Sigmoid colon (tissue), 7 donors: Measurements from ENCODE around the gene CDH23. TPM values are rescaled to one million over a fixed set of nuclear protein-coding genes. Genes with fewer than 3 reads are reported as not detected.

Source experiments
- DNase-seq: peaks from one replicate; pipeline ENCODE4 v3.0.0-alpha.2; 2019
- H3K27ac ChIP-seq, 4 donors: fragments of 200-600 bp; sonication (generic); one replicate each; pipeline ENCODE4 v1.5.1; 2016 to 2019; ENCODE audit warnings: mild to moderate bottlenecking in 1 of 4
- H3K27me3 ChIP-seq, 3 donors: fragments of 200-600 bp; sonication (generic); one replicate each; pipeline ENCODE4 v1.5.1; 2019; ENCODE audit warnings: mild to moderate bottlenecking in 1 of 3
- H3K36me3 ChIP-seq, 4 donors: fragments of 200-600 bp; sonication (generic); one replicate each; pipeline ENCODE4 v1.5.1; 2016 to 2019
- H3K4me1 ChIP-seq, 4 donors: fragments of 200-600 bp; sonication (generic); one replicate each; pipeline ENCODE4 v1.5.1; 2017 to 2019
- H3K4me3 ChIP-seq, 4 donors: fragments of 200-600 bp; sonication (generic); one replicate each; pipeline ENCODE4 v1.5.1; 2017 to 2019; ENCODE audit warnings: mild to moderate bottlenecking in 2 of 4, moderate library complexity in 1 of 4
- H3K9me3 ChIP-seq, 4 donors: fragments of 200-600 bp in 3 of 4; sonication (generic) in 3 of 4; one replicate each; pipeline versions ENCODE4 v1.5.1 to v1.6.1; 2013 to 2019
- EP300 ChIP-seq, 4 donors: sonication (generic); formaldehyde crosslinking; IDR thresholded peaks; one replicate each; pipeline ENCODE4 v1.6.1; 2017; ENCODE audit warnings: antibody characterized with exemption in 4 of 4
- POLR2A ChIP-seq, 2 donors: fragments of 450-650 bp; IDR thresholded peaks; one replicate each; pipeline ENCODE4 v1.6.1; 2016; ENCODE audit warnings: antibody characterized with exemption in 2 of 2, mild to moderate bottlenecking in 2 of 2, moderate library complexity in 2 of 2
- POLR2AphosphoS5 ChIP-seq, 4 donors: sonication (generic); formaldehyde crosslinking; IDR thresholded peaks; one replicate each; pipeline ENCODE4 v1.6.1; 2017; ENCODE audit warnings: antibody characterized with exemption in 4 of 4
- WGBS, 2 donors: extraction: QIAGEN DNeasy Blood & Tissue Kit; methylation state at CpG; one replicate each; pipeline ENCODE4 v1.1.7; 2013; 5-methylcytosine and 5-hydroxymethylcytosine counted together
- intact Hi-C: fragments of 100-400 bp; cut with DNase I; formaldehyde crosslinking; loops from one replicate; pipeline ENCODE4 v1.15.1; 2023
- polyA plus RNA-seq, 3 donors: library from polyadenylated mRNA; stranded (reverse); fragments of 200-250 nt; gene quantifications; one replicate each; pipeline ENCODE4 v1.2.3, GENCODE V29; 2013
- total RNA-seq, 4 donors: library from RNA; depleted of rRNA; stranded (reverse); fragments of >200 nt; gene quantifications; one replicate each; pipeline ENCODE4 v1.1.0, GENCODE V29; 2016
- TF ChIP-seq, protein P1 (sequence below), 4 experiments: fragments of 450-650 bp in 3 of 4; fragments of 200-600 bp in 1 of 4; IDR thresholded peaks; one replicate each; pipeline ENCODE4 v1.5.1; 2016 to 2019; ENCODE audit warnings: antibody characterized with exemption in 4 of 4, mild to moderate bottlenecking in 3 of 4, moderate library complexity in 2 of 4
- donor health status: healthy with polysubstance abuse.
- donor health status: Bipolar disorder and iron deficiency.
- donor health status: healthy.

CDH23 gene
- total and polyA plus RNA-seq, 7 donors, result 1.5 to 7.2 (median 3.0) TPM

DNA sequence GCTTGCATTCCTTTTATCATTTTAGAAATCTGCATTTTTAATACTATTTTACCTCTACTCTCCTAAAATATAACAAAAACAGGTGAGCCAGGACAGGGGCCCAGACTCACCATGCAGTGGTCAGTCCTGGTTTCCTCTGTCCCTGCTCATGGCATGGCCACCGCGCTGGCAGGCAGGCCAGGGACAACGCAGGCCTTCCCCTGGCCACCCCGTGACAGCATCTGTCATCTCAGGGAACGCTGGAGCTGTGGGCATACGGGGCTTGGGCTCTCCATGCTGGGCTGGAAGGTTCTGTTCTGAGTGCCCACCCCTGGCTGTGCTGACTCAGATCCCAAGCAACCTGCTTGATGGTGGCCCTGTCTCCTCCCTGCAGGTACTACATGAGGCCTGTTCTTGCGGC, 35.1 kb upstream of the CDH23 start:
- no peaks in the 10 kb centered on the region for H3K4me1 ChIP-seq
- H3K9me3 ChIP-seq, result no peaks in the 10 kb centered on the region
- intact Hi-C loops, result no loop called here
- TF ChIP-seq POLR2A (IDR thresholded peaks at IDR 0.05), result no peak
- no peak for TF ChIP-seq EP300 (IDR thresholded peaks at IDR 0.05)
- TF ChIP-seq, protein P1, sequence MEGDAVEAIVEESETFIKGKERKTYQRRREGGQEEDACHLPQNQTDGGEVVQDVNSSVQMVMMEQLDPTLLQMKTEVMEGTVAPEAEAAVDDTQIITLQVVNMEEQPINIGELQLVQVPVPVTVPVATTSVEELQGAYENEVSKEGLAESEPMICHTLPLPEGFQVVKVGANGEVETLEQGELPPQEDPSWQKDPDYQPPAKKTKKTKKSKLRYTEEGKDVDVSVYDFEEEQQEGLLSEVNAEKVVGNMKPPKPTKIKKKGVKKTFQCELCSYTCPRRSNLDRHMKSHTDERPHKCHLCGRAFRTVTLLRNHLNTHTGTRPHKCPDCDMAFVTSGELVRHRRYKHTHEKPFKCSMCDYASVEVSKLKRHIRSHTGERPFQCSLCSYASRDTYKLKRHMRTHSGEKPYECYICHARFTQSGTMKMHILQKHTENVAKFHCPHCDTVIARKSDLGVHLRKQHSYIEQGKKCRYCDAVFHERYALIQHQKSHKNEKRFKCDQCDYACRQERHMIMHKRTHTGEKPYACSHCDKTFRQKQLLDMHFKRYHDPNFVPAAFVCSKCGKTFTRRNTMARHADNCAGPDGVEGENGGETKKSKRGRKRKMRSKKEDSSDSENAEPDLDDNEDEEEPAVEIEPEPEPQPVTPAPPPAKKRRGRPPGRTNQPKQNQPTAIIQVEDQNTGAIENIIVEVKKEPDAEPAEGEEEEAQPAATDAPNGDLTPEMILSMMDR (IDR thresholded peaks at IDR 0.05), result no peak
- TF ChIP-seq POLR2AphosphoS5 (IDR thresholded peaks at IDR 0.05), result no peak
- no peak overlapping the region for H3K27ac ChIP-seq
- H3K4me3 ChIP-seq, result no peak overlapping the region
- no peak for DNase-seq
- H3K36me3 ChIP-seq, result peaks cover 0 to 36% (median 8%) of the 10 kb centered on the region in 4 donors
- 95 to 96% methylated on average over 7 of the region's 7 CpGs for WGBS, 2 donors
- H3K27me3 ChIP-seq, result no peaks in the 10 kb centered on the region

DNA sequence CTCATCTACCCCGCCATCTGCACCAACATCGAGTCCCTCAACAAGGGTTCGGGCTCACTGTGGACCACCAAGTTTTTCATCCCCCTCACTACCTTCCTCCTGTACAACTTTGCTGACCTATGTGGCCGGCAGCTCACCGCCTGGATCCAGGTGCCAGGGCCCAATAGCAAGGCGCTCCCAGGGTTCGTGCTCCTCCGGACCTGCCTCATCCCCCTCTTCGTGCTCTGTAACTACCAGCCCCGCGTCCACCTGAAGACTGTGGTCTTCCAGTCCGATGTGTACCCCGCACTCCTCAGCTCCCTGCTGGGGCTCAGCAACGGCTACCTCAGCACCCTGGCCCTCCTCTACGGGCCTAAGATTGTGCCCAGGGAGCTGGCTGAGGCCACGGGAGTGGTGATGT, 34.6 kb upstream of the CDH23 start:
- H3K36me3 ChIP-seq, result peaks cover 0 to 31% (median 5%) of the 10 kb centered on the region in 4 donors
- H3K4me1 ChIP-seq, result no peaks in the 10 kb centered on the region
- TF ChIP-seq, protein P1 (IDR thresholded peaks at IDR 0.05), result no peak
- no peak for TF ChIP-seq POLR2A (IDR thresholded peaks at IDR 0.05)
- TF ChIP-seq EP300 (IDR thresholded peaks at IDR 0.05), result no peak
- no peak for TF ChIP-seq POLR2AphosphoS5 (IDR thresholded peaks at IDR 0.05)
- no peaks in the 10 kb centered on the region for H3K27me3 ChIP-seq
- intact Hi-C loops, result no loop called here
- H3K4me3 ChIP-seq, result no peak overlapping the region
- no peak for DNase-seq
- H3K27ac ChIP-seq, result no peak overlapping the region
- 96% methylated on average over 16 of the region's 16 CpGs for WGBS, 2 donors
- H3K9me3 ChIP-seq, result no peaks in the 10 kb centered on the region

GRCh38 chr10:71363936-71364335, 32.8 kb upstream of the CDH23 start:
- H3K27ac ChIP-seq, result no peak overlapping the region
- no peak for DNase-seq
- H3K36me3 ChIP-seq, result peaks cover 0 to 26% (median 5%) of the 10 kb centered on the region in 4 donors
- H3K27me3 ChIP-seq, result no peaks in the 10 kb centered on the region
- H3K9me3 ChIP-seq, result no peaks in the 10 kb centered on the region
- intact Hi-C loops, result no loop called here
- TF ChIP-seq POLR2AphosphoS5 (IDR thresholded peaks at IDR 0.05), result no peak
- no peak for TF ChIP-seq POLR2A (IDR thresholded peaks at IDR 0.05)
- TF ChIP-seq, protein P1 (IDR thresholded peaks at IDR 0.05), result no peak
- TF ChIP-seq EP300 (IDR thresholded peaks at IDR 0.05), result no peak
- H3K4me1 ChIP-seq, result no peaks in the 10 kb centered on the region
- H3K4me3 ChIP-seq, result no peak overlapping the region

DNA sequence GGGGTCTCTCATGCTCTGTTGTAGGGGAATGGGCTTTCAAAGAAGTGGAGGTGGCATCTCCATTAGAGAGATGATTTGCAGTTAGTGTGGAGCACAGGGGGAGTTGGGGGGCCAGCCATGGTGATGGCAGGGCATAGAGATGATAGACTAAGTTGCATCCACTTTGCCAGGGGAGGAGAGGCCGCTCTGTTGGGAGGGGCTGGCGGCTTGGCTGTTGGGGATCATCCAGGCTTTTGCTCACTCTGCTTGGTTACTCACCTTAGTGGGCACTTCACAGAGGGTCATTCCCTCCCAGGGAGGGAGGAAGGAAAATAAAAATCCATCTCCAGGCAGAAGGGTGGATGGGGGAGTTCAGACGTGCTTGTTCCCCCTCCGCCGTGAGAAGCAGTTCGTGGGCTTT, 31.4 kb upstream of the CDH23 start:
- DNase-seq, result no peak
- peaks cover 0 to 18% (median 5%) of the 10 kb centered on the region in 4 donors for H3K36me3 ChIP-seq
- intact Hi-C loops, result no loop called here
- TF ChIP-seq, protein P1 (IDR thresholded peaks at IDR 0.05), result no peak
- no peak for TF ChIP-seq EP300 (IDR thresholded peaks at IDR 0.05)
- H3K4me3 ChIP-seq, result no peak overlapping the region
- H3K27ac ChIP-seq, result no peak overlapping the region
- no peaks in the 10 kb centered on the region for H3K4me1 ChIP-seq
- 94 to 95% methylated on average over 6 of the region's 6 CpGs for WGBS, 2 donors
- H3K27me3 ChIP-seq, result no peaks in the 10 kb centered on the region
- H3K9me3 ChIP-seq, result no peaks in the 10 kb centered on the region

GRCh38 chr10:71366690-71367089, 30.0 kb upstream of the CDH23 start:
- Histone ChIP-seq H3K27me3 (no peaks in the 10 kb centered on the region), H3K27ac (no peak overlapping the region), H3K4me3 (no peak overlapping the region), H3K36me3 (peaks cover 0 to 16% (median 5%) of the 10 kb centered on the region in 4 donors), H3K9me3 (no peaks in the 10 kb centered on the region), H3K4me1 (no peaks in the 10 kb centered on the region)
- TF ChIP-seq POLR2AphosphoS5 (IDR thresholded peaks at IDR 0.05), result no peak
- DNase-seq, result no peak
- WGBS, 2 donors, result 91 to 92% methylated on average over 8 of the region's 8 CpGs
- intact Hi-C loops, result no loop called here
